ENCODE measurements around the gene GRK1.
"Not testable (repeated sequence)": the region's sequence is repeated elsewhere in the genome, so short reads cannot be mapped to it uniquely, and the experiment has no call there.

The GRK1 gene

DNA sequence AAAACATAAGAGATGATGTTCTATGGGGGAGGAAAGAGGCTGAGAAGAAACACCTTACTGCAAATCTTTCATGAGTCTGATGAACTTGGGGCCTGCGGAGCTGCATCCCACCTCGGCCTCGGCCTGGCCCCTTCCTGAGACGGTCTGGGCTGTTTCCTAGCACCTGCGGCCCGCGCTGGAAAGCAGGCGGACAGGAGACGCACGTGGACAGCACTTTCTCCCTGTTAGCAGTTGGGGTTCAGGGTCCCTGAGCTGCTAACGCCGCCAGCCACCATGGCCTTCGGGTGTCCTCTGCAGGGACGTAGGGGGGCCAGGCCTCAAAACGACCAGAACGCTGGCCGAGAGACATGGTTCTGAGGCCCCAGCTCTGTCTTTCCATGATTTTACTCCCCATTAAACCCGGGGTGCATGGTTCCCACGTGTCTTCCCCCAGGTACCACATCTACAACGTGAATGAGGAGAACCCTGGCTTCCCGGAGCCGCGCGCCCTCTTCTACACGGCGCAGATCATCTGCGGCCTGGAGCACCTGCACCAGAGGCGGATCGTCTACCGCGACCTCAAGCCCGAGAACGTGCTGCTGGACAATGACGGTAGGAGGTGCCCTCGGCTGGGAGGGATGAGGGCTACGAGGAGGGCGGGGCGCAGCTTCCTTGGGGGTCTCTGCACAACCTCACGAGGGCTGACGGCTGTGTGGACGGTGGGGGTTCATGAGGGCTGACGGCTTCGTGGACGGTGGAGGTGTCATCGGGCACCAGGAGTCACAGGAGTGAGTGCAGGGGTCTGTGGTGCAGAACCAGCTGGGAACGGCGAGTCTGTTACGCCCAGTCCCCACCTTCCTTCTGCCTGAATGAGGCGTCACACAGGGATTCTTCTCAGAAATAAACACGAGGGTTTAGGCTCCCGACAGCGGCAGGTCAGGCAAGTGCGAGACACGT lies 4.3 kb downstream of the GRK1 start:
- Histone ChIP-seq H3K36me3 (ENCODE audit: control insufficient read depth, low read depth, low read length) (no peaks in the 10 kb centered on the region), H3K9me3 (ENCODE audit: control insufficient read depth, low read depth, low read length) (no peaks in the 10 kb centered on the region), H3K9ac (ENCODE audit: low read length) (no peak overlapping the region), H3K27me3 (ENCODE audit: control insufficient read depth, insufficient read depth, low read length) (no peaks in the 10 kb centered on the region), H3K4me1 (ENCODE audit: control insufficient read depth, low read depth, low read length) (no peaks in the 10 kb centered on the region), H3K27ac (ENCODE audit: low read length) (no peak overlapping the region), H3K4me3 (ENCODE audit: low read length) (no peak overlapping the region)

DNA sequence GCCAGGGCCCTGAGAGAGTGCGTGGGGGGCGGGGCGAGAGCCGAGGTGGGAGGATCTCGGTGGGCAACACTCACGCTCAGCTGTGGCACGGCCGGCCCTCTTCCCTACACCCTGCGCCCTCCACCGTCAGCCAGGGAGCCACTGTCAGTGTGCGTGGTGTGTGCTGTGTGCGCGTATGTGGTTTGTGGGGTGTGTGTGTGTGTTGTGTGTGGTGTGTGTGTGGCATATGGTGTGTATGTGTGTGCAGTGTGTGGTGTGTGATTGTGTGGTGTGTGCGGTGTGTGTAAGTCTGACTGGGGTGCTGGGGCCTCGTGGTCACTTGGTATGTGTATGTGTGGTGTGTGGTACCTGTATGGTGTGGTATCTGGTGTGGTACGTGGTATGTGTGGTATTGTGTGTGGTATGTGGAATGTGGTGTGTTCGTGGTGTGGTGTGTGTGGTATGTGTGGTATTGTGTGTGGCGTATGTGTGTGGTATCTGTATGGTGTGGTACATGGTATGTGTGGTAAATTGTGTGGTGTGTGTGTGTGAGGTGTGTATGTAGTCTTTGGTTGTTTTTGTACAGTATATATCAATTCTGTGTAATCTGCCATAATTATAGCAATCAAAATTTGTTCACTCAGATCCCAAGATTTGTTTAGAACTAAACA lies 5.1 kb downstream of the GRK1 start:
- no peaks in the 10 kb centered on the region for H3K36me3 ChIP-seq (ENCODE audit: control insufficient read depth, low read depth, low read length)
- H3K27ac ChIP-seq (ENCODE audit: low read length): no peak overlapping the region
- H3K9me3 ChIP-seq (ENCODE audit: control insufficient read depth, low read depth, low read length): no peaks in the 10 kb centered on the region

DNA sequence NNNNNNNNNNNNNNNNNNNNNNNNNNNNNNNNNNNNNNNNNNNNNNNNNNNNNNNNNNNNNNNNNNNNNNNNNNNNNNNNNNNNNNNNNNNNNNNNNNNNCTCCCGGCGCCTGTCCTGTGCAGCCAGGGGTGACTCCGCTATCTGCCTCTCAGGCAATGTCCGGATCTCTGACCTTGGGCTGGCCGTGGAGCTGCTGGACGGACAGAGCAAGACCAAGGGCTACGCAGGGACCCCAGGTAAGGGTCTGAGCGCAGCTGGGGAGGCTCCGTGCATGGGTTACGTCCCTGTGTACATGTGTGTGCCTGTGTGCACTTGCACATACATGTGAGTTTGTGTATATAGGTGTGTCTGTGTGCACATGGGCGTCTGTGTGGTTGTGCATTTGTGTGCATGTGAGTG lies 55.9 kb downstream of the GRK1 start:
- Histone ChIP-seq H3K27me3 (ENCODE audit: control insufficient read depth, insufficient read depth, low read length) (no peaks in the 10 kb centered on the region), H3K9me3 (ENCODE audit: control insufficient read depth, low read depth, low read length) (no peaks in the 10 kb centered on the region), H3K36me3 (ENCODE audit: control insufficient read depth, low read depth, low read length) (no peaks in the 10 kb centered on the region), H3K4me1 (ENCODE audit: control insufficient read depth, low read depth, low read length) (peaks cover 5% of the 10 kb centered on the region), H3K9ac (ENCODE audit: low read length) (no peak overlapping the region), H3K27ac (ENCODE audit: low read length) (no peak overlapping the region), H3K4me3 (ENCODE audit: low read length) (no peak overlapping the region)

More for the DNA sequence above, 5.1 kb downstream of the GRK1 start:
- no peaks in the 10 kb centered on the region for H3K27me3 ChIP-seq (ENCODE audit: control insufficient read depth, insufficient read depth, low read length)
- H3K9ac ChIP-seq (ENCODE audit: low read length): no peak overlapping the region
- no peak overlapping the region for H3K4me3 ChIP-seq (ENCODE audit: low read length)
- no peaks in the 10 kb centered on the region for H3K4me1 ChIP-seq (ENCODE audit: control insufficient read depth, low read depth, low read length)

DNA sequence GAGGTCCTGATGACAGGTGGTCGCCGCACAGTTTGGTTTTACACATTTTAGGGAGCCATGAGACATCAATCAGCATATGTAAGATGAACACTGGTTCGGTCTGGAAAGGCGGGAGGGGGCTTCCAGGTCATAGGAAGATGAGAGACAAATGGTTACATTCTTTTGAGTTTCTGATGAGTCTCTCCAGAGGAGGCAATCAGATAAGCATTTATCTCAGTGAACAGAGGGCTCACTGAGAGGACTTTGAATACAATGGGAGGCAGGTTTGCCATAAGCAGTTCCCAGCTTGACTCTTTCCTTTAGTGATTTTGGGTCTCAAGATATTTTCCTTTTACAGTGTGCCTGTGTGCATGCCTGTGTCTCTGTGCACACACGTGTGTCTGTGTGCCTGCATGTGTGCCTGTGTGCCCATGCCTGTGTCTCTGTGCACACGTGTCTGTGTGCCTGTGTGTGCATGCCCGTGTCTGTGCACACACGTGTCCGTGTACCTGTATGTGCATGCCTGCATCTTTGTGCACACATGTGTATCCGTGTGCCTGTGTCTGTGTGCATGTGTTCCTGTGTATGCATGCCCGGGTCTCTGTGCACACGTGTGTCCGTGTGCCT lies 56.5 kb downstream of the GRK1 start:
- no peaks in the 10 kb centered on the region for H3K36me3 ChIP-seq (ENCODE audit: control insufficient read depth, low read depth, low read length)
- H3K4me3 ChIP-seq (ENCODE audit: low read length): no peak overlapping the region
- no peak overlapping the region for H3K9ac ChIP-seq (ENCODE audit: low read length)
- H3K4me1 ChIP-seq (ENCODE audit: control insufficient read depth, low read depth, low read length): peaks cover 5% of the 10 kb centered on the region
- H3K9me3 ChIP-seq (ENCODE audit: control insufficient read depth, low read depth, low read length): no peaks in the 10 kb centered on the region
- no peak overlapping the region for H3K27ac ChIP-seq (ENCODE audit: low read length)
- no peaks in the 10 kb centered on the region for H3K27me3 ChIP-seq (ENCODE audit: control insufficient read depth, insufficient read depth, low read length)

DNA sequence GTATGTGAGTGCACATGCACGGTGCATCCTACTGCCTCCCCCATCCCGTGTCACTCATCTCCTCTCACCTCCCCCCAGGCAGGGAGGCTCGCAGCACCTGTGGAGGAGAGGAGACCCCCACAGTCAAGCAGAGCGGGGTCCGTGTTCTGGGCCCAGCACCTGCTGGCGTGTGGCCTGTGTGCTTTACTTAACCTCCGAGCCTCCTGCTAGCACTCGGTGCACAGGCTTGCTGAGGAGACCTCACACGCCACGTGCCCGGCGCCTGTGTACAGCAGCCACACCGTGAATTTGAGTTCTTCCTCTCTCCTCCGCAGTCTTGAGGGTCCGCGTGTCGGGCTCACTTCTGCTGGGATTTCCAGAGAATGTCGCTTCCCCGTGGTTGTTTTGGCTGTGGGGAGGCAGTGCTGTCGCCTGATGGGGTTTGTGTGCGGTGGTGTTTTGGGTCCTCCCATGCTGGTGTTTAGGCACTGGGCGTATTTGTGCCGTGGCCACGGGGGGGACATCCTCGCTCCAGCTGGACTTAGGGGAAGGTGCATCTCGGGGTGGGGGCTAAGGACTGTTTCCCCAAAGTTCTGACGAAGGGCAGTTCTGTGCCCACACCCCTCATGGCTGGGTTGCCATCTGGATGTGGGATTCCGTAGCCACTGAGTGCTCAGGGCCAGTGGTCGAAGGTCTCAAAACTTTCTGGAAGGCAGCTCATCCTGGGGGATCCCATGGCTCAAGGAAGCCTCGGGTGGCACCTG lies 57.2 kb downstream of the GRK1 start:
- Histone ChIP-seq H3K9me3 (ENCODE audit: control insufficient read depth, low read depth, low read length) (no peaks in the 10 kb centered on the region), H3K27ac (ENCODE audit: low read length) (no peak overlapping the region), H3K4me1 (ENCODE audit: control insufficient read depth, low read depth, low read length) (peaks cover 5% of the 10 kb centered on the region), H3K9ac (ENCODE audit: low read length) (no peak overlapping the region), H3K27me3 (ENCODE audit: control insufficient read depth, insufficient read depth, low read length) (no peaks in the 10 kb centered on the region), H3K4me3 (ENCODE audit: low read length) (peak overlapping the region; percentile 54), H3K36me3 (ENCODE audit: control insufficient read depth, low read depth, low read length) (no peaks in the 10 kb centered on the region)

DNA sequence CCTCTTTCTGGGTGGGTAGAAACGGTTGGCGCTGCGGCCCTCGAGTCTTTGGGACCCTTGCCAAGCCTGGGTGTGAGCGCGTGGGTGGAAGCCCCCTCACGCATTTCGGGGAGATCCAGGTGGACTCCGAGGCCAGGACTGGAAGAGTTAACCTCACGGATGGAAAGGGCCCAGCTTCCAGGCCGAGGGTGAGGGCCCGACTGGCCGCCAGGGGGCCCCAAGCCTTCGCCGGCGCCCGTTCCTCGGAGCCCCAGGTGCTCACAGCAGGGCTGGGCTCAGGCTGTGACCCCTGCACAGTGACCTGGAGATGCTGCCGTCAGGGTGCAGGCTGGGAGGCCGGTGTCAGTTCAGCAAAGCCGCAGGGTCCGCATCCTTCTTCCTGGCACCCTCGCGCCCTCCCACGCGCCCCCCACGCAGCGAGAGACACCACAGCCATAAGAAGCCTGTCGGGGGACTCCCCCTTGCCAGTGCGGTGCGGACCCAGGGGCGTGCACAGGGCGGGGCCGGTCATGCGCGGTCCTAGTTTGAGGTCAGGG lies 57.8 kb downstream of the GRK1 start:
- Histone ChIP-seq H3K36me3 (ENCODE audit: control insufficient read depth, low read depth, low read length) (no peaks in the 10 kb centered on the region), H3K9me3 (ENCODE audit: control insufficient read depth, low read depth, low read length) (no peaks in the 10 kb centered on the region), H3K27ac (ENCODE audit: low read length) (no peak overlapping the region), H3K27me3 (ENCODE audit: control insufficient read depth, insufficient read depth, low read length) (no peaks in the 10 kb centered on the region), H3K4me3 (ENCODE audit: low read length) (peak overlapping the region; percentile 54), H3K4me1 (ENCODE audit: control insufficient read depth, low read depth, low read length) (peaks cover 5% of the 10 kb centered on the region), H3K9ac (ENCODE audit: low read length) (no peak overlapping the region)

DNA sequence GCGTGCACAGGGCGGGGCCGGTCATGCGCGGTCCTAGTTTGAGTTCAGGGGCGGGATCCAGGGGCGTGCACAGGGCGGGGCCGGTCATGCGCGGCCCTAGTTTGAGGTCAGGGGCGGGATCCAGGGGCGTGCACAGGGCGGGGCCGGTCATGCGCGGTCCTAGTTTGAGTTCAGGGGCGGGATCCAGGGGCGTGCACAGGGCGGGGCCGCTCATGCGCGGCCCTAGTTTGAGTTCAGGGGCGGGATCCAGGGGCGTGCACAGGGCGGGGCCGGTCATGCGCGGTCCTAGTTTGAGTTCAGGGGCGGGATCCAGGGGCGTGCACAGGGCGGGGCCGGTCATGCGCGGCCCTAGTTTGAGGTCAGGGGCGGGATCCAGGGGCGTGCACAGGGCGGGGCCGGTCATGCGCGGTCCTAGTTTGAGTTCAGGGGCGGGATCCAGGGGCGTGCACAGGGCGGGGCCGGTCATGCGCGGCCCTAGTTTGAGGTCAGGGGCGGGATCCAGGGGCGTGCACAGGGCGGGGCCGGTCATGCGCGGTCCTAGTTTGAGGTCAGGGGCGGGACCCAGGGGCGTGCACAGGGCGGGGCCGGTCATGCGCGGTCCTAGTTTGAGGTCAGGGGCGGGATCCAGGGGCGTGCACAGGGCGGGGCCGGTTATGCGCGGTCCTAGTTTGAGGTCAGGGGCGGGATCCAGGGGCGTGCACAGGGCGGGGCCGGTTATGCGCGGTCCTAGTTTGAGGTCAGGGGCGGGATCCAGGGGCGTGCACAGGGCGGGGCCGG lies 58.5 kb downstream of the GRK1 start:
- not testable (repeated sequence) for H3K27me3 ChIP-seq (ENCODE audit: control insufficient read depth, insufficient read depth, low read length); H3K36me3 ChIP-seq (ENCODE audit: control insufficient read depth, low read depth, low read length); H3K9me3 ChIP-seq (ENCODE audit: control insufficient read depth, low read depth, low read length); H3K27ac ChIP-seq (ENCODE audit: low read length); H3K9ac ChIP-seq (ENCODE audit: low read length); H3K4me1 ChIP-seq (ENCODE audit: control insufficient read depth, low read depth, low read length); H3K4me3 ChIP-seq (ENCODE audit: low read length)

DNA sequence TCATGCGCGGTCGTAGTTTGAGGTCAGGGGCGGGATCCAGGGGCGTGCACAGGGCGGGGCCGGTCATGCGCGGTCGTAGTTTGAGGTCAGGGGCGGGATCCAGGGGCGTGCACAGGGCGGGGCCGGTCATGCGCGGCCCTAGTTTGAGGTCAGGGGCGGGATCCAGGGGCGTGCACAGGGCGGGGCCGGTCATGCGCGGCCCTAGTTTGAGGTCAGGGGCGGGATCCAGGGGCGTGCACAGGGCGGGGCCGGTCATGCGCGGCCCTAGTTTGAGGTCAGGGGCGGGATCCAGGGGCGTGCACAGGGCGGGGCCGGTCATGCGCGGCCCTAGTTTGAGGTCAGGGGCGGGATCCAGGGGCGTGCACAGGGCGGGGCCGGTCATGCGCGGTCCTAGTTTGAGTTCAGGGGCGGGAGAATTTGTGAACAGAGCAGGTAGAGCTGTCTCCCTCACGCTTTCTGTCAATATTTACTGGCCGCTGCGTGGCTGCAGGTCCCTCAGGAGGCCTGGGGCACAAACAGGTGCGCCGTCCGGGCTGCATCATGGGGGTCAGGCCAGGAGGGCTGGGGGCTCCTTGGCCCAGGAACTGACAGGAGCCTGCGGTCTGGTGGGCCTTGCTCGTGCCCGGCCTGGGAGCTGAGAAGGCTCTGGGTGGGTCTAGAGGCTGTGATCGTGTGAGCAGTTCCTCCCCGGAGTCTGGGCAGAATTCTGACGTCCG lies 59.2 kb downstream of the GRK1 start:
- H3K9ac ChIP-seq (ENCODE audit: low read length): not testable (repeated sequence)
- peak overlapping the region; percentile 40 for H3K4me3 ChIP-seq (ENCODE audit: low read length)

DNA sequence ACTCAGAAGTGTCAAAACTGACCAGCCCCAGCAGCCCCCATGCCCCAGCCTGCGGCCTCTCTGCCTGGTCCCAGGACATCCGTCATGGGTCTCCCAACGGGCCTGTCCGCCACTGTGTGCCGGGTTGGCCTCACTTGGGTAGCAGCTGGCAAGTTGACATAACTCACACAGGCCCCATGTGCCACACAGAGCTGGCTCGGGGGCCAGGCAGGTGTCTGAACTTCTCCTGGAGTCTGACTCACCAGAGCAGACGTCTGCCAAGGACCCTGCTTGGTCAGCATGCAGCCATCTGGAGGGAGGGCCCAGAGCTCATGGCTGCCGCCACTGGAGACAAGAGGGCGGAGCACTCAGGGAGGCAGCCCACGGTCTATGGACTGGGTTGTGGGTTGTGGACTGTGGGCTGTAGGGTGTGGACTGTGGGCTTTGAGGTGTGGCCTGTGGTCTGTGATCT lies 60.0 kb downstream of the GRK1 start:
- H3K27ac ChIP-seq (ENCODE audit: low read length): no peak overlapping the region
- no peaks in the 10 kb centered on the region for H3K27me3 ChIP-seq (ENCODE audit: control insufficient read depth, insufficient read depth, low read length)
- peaks cover 5% of the 10 kb centered on the region for H3K4me1 ChIP-seq (ENCODE audit: control insufficient read depth, low read depth, low read length)
- no peak overlapping the region for H3K9ac ChIP-seq (ENCODE audit: low read length)
- H3K36me3 ChIP-seq (ENCODE audit: control insufficient read depth, low read depth, low read length): no peaks in the 10 kb centered on the region
- H3K4me3 ChIP-seq (ENCODE audit: low read length): peak overlapping the region; percentile 40
- H3K9me3 ChIP-seq (ENCODE audit: control insufficient read depth, low read depth, low read length): no peaks in the 10 kb centered on the region

More for the DNA sequence above, 59.2 kb downstream of the GRK1 start:
- not testable (repeated sequence) for H3K27me3 ChIP-seq (ENCODE audit: control insufficient read depth, insufficient read depth, low read length); H3K36me3 ChIP-seq (ENCODE audit: control insufficient read depth, low read depth, low read length); H3K27ac ChIP-seq (ENCODE audit: low read length); H3K9me3 ChIP-seq (ENCODE audit: control insufficient read depth, low read depth, low read length); H3K4me1 ChIP-seq (ENCODE audit: control insufficient read depth, low read depth, low read length)

DNA sequence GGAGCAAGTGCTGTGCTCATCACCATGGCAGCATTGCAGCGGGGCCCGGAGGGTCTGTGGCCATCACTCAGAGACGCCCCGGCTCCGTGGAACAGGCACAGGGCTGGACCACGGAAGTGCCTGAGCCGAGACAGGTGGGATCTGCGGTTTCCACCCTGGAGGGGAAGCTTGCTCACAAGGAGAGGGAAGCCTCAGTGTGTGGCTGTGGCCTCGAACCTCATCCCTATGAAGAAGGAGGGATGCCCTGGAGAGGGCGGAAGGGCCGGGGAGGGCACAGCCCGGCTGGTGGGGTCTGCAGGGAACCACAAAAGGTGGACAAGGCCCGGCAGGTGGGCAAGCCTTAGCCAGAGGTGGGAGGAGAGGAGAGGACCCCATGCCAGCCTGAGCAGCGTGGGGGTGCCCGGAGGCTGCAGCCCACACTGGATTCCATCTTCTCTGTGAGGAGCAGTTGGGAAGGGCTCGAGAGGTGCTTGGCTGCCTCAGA lies 61.6 kb downstream of the GRK1 start:
- Histone ChIP-seq H3K4me1 (ENCODE audit: control insufficient read depth, low read depth, low read length) (peaks cover 5% of the 10 kb centered on the region), H3K36me3 (ENCODE audit: control insufficient read depth, low read depth, low read length) (no peaks in the 10 kb centered on the region), H3K27me3 (ENCODE audit: control insufficient read depth, insufficient read depth, low read length) (no peaks in the 10 kb centered on the region), H3K9ac (ENCODE audit: low read length) (no peak overlapping the region), H3K4me3 (ENCODE audit: low read length) (no peak overlapping the region), H3K27ac (ENCODE audit: low read length) (no peak overlapping the region), H3K9me3 (ENCODE audit: control insufficient read depth, low read depth, low read length) (no peaks in the 10 kb centered on the region)
